GF-D8 (cell line): ENCODE results near the gene SMURF2.

ENCODE experiments used
- DNase-seq: peaks from one replicate; lab custom pipeline; 2025; lab: John Stamatoyannopoulos, UW

The SMURF2 gene

GRCh38 chr17:64537488-64537887 is 124.6 kb downstream of the SMURF2 start:
- DNase-seq, result no peak

- DNase-seq, result no peak
Observed at GRCh38 chr17:64536913-64537312, 125.2 kb downstream of the SMURF2 start.

DNA sequence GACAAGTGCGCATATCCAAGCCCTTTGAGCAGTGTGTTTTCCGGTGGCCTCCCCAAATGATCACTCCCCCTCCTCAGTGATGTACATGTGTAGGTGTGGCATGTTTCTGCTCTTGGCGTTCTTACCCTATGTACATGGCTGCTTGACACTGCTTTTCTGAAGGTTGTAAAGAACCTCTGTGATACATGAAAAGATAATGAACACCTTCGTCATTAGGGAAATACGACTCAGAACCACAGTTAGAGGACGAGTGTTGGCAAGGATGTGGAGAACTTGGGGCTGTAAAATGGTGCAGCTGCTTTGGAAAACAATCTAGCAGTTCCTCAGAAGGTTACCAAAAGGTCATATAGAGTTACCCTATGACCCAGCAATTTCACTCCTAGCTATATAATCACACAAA is 126.8 kb downstream of the SMURF2 start:
- no peak for DNase-seq

GRCh38 chr17:64534187-64534586 is 127.9 kb downstream of the SMURF2 start:
- no peak for DNase-seq

DNA sequence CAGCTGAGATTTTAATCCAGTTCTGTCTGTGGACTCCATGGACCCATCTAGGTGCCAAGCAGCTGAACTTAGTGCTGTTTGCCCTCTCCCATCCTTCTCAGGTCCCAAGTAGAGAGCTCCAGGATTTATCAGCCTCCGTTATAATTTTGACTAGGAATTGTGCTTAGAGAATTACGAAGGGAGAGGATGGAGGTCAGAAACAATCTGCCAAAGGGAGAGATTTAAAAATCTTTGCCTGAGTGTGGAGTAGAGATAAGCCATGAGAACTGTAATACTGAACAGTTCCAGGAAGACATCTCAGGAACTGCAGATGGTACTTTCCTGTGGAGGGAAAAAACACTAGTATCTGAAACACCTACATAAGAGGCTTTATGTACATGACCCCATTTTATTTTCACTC is 128.3 kb downstream of the SMURF2 start:
- no peak for DNase-seq

GRCh38 chr17:64532409-64532808 is 129.7 kb downstream of the SMURF2 start:
- DNase-seq, result no peak

DNA sequence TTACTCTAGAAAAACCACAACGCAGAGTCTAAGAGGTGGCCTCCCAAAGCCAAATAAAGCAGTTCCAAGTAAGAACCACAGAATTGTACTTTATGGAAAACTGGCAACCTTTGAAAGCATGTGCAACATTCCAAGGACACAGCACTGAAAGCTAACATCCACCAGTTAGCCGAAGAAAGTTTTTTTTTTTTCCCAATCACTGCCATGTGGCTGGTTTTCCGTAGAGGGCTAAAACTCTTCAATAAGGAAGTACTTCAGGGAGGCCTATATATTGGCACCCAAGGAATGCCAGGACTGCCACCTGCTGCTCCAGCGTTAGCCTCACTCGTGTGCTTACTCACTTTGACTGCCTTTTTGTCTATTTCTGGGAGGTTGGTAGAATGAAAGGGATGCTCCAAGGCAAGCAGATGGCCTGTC is 130.1 kb downstream of the SMURF2 start:
- DNase-seq, result no peak

DNA sequence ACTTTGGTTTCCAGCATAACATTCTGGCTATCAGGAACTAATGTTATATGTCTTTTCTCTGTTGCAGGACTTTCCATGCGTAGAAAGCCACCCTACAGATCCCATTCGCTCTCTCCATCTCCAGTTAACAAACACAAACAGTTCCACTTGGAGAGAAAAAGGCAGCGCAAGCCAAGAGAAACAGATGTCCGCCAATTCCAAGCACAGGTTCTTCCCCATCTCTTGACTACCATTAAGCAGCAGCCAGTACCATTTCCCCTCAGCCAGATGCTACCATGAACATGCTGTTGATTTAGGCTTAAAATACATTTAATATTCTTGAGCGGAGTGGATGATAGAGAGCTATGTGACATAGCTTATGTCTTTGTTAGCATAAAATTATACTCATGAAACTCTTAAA is 132.9 kb downstream of the SMURF2 start:
- no peak for DNase-seq

DNA sequence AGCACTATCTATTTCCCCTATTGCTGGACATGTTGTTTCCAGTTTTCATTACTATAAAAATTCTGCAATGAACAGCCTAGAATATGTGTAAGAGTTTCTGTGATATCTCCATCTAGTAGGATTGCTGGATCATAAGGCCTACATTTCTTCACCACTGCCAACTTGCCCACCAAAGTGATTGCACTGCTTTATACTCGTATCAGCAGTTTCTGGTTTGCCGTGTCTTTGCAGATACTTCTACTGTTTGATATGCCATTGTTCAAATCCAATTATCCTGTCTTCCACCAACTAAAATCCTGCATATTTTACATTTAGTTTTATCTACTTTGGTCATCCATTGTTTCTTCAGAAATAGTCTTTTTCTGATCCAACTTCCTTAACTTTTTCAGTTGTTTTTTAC is 134.2 kb downstream of the SMURF2 start:
- DNase-seq, result no peak

- DNase-seq, result no peak
Observed at GRCh38 chr17:64520359-64520758, 141.7 kb downstream of the SMURF2 start.

GRCh38 chr17:64519601-64520000 is 142.5 kb downstream of the SMURF2 start:
- no peak for DNase-seq

DNA sequence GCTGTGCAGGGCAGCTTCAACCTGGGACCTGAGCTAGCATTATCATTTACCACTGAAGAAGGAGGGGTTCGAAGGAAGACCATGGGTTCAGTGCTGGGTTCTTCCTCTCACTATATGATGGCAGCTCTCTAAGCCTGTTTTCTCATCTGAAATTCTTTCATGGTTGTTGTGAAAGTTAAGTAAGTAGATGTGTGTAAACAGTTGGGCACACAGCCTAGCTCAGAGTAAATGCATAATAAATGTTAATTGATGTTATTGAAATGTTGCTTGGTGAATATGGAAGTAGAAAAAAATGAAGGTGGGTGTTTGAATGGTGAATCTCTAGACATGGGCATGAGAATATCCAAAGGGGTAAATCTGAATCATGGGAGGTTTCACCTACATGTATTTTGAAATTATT is 146.3 kb downstream of the SMURF2 start:
- DNase-seq, result no peak

DNA sequence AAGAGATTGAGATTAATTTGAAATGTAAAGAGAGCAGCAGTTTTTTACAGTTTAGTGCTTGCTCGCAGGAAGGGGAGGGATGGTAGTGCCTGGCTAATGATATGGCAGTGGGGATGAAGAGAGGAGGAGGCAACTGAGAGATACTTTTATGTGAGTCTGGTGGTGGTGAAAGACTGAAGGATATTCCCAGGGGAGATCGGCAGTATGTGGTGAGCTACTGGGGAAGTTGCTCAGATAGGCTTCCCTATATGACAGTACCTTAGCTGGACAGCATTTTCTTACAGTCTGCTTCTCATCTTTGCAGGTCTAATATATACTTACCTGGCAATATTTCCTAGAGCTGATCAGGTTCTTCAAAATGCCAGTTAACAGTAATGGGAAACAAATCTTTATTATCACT is 146.7 kb downstream of the SMURF2 start:
- peak; percentile 50 for DNase-seq

GRCh38 chr17:64509179-64509578 is 152.9 kb downstream of the SMURF2 start:
- no peak for DNase-seq

DNA sequence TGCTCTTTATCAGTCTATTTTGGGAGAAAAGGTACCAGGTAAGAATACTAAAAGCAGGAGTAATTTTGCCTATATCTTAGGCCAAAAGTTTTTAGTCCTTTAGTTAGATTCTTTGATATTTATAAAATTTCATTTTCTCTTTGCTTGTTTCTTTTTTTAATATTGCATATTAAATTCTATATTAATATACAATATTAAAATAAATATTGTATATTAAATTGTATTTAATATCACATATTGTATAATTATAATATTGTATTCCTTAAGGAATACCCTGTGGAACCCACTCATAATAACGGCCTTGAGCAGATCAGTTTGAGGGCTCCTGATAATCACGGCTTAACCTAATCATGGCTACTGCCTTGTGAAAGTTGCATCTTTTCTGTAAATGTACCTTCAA is 153.4 kb downstream of the SMURF2 start:
- no peak for DNase-seq

GRCh38 chr17:64507413-64507782 is 154.7 kb downstream of the SMURF2 start:
- DNase-seq, result peak; percentile 27

DNA sequence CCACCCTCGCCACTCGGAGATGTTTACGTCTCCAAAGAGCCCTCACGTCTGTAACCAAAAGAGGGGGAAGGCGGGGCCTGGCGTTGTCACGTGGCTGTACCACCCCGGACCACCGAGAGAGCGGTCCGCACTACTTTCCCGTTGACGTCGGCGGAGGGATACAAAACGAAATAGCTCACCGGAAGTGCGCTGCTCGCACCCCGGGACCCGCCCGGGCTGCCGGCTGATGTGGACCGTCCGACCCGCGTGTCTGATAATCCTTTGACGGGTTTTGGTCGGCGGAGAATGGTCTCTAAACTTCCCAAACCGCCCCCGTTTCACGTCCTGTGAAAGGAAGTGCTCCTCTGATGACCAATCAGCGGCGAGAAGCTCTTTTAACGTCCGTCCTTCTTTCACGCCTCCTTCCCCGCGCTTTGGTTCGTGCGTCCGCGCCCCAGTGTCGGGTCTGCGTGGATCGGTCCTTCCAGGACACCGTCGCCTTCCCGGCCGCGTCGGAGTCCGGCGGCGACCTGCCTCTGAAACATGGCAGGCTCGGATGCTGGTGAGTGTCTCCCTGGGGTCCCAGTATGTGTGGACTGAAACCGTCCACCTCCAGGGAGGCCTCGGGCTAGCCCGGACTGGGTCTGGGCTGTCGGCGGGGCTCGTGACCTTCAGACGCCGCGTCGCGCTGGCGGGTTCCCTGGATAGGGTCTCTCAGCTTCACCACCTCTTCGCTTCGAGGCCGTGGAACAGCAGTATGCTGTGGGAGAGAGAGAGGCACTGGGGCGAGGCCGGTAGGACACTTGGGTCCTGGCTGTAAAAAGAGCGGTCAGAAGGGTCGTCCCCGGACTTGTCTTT is 155.3 kb downstream of the SMURF2 start, which contains the start of gene CEP95:
Gene CEP95, plus strand, starts transcription at position 402 of the 837 bp plus-strand sequence. Its CDS starts 121 bp downstream, at position 523.
- peak; percentile 87 for DNase-seq

GRCh38 chr17:64506201-64506575 is 155.9 kb downstream of the SMURF2 start, which contains the start of gene DDX5:
DDX5 (minus strand) TSS chr17:64506289; CDS start chr17:64506119, 170 bp downstream.
- DNase-seq, result peak; percentile 92

DNA sequence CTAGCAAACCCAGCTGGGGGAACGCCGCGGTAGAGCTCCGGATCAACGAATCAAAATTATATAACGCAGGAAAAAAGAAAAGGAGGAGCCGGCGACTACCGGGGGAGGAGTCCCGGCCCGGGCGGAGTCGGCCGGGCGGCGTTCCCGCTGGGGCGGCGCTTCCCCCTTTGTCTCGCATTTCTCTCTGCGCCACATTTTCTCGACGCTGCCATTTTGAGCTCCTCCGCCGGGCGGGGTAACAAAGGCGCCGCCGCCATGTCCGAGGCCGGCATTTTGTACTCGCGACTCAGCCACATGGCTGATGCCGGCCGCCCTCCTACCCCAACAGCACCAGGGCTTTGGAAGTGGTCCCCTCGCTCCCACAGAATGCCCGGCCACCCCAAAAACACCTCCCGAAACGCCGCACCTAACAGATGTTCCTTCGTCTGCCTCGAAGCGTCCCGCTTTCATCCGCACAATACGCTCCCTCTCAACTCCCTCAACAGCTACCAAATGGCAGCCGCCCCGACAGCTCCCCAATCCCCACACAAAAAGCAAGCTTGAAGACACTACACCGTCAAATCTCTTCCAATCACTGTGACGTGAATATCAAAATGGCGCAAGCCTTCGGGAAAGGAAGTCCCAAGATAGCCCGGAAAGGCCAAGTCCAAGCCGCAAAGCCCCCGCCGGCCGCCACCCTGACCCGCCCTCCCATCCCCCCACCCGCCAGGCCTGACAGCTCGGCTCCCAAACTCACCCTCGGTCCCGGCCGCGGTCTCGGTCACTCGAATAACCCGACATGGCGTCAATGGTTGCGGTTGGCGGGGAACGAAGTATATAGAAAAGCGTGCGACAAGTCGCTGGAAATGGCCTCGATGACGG is 156.5 kb downstream of the SMURF2 start:
- peak; percentile 66 for DNase-seq

- no peak for DNase-seq
Observed at GRCh38 chr17:64504769-64505339, 157.3 kb downstream of the SMURF2 start.

GRCh38 chr17:64503821-64504768 is 158.0 kb downstream of the SMURF2 start:
- no peak for DNase-seq
